SK-N-SH (cell line): ENCODE measurements around the gene CDC23. TPM values are rescaled to one million over a fixed set of nuclear protein-coding genes. Genes with fewer than 3 reads are reported as not detected.

ENCODE experiments used
- CTCF ChIA-PET: fragments of 300-600, 350-600 bp; formaldehyde crosslinking; extraction: SDS; loops from one replicate; lab custom pipeline; 2021; lab: Yijun Ruan, JAX
- POLR2A ChIA-PET: fragments of 350-600 bp; sonication (Branson Sonifier 250); formaldehyde crosslinking; extraction: SDS; loops from one replicate; lab custom pipeline; 2020; ENCODE audit warnings: antibody characterized with exemption, inconsistent platforms; lab: Yijun Ruan, JAX
- DNase-seq: peaks from one replicate; pipeline ENCODE4 v3.0.0; 2012
- H2AFZ ChIP-seq: fragments of 200-600 bp; sonication (generic); 2 replicates; pipeline ENCODE4 v1.8.1; 2016; ENCODE audit warnings: antibody characterized with exemption, mild to moderate bottlenecking, low read depth
- H3F3A ChIP-seq: fragments of 200-600 bp; sonication (generic); replicated peaks from 2 replicates; pipeline ENCODE3; 2016; ENCODE audit warnings: antibody characterized with exemption, mild to moderate bottlenecking; ENCODE audit not compliant: insufficient read depth
- H3K27ac ChIP-seq, 2 experiments: fragments of 200-500 bp in 1 of 2; fragments of 200-600 bp in 1 of 2; sonication (Bioruptor generic) in 1 of 2; sonication (generic), shearing (Covaris generic) in 1 of 2; 2 replicates each; pipeline versions ENCODE4 v1.5.1 to v1.6.1; 2014 to 2016; ENCODE audit warnings: low read depth in 2 of 2, inconsistent platforms in 1 of 2, low read length in 1 of 2, mild to moderate bottlenecking in 1 of 2, mixed read lengths in 1 of 2
- H3K27me3 ChIP-seq: fragments of 200-600 bp; sonication (generic), shearing (Covaris generic); 2 replicates; pipeline ENCODE4 v1.6.1; 2016; ENCODE audit warnings: mixed run types; ENCODE audit not compliant: insufficient read depth
- H3K36me3 ChIP-seq, 2 experiments: fragments of 200-500 bp in 1 of 2; fragments of 200-600 bp in 1 of 2; sonication (Bioruptor generic) in 1 of 2; sonication (generic) in 1 of 2; replicated peaks in 1 of 2; 2 replicates each; pipeline versions ENCODE3 to v1.5.1; 2014 to 2016; ENCODE audit warnings: low read length in 1 of 2, mild to moderate bottlenecking in 1 of 2; ENCODE audit not compliant: insufficient read depth in 2 of 2, control insufficient read depth in 1 of 2
- H3K4me1 ChIP-seq, 2 experiments: fragments of 200-500 bp in 1 of 2; fragments of 200-600 bp in 1 of 2; sonication (Bioruptor generic) in 1 of 2; sonication (generic), shearing (Covaris generic) in 1 of 2; 2 replicates each; pipeline versions ENCODE4 v1.5.1 to v1.6.1; 2014 to 2016; ENCODE audit warnings: low read depth in 1 of 2, low read length in 1 of 2, mixed run types in 1 of 2; ENCODE audit not compliant: insufficient read depth in 2 of 2, control insufficient read depth in 1 of 2
- H3K4me2 ChIP-seq: fragments of 200-600 bp; sonication (generic), shearing (Covaris generic); 2 replicates; pipeline ENCODE4 v1.6.1; 2017; ENCODE audit warnings: mixed run types
- H3K4me3 ChIP-seq, 2 experiments: fragments of 200-500 bp in 1 of 2; fragments of 200-600 bp in 1 of 2; sonication (Bioruptor generic) in 1 of 2; sonication (generic), shearing (Covaris generic) in 1 of 2; 2 replicates each; pipeline versions ENCODE4 v1.5.1 to v1.8.1; 2014 to 2016; ENCODE audit warnings: low read depth in 2 of 2, inconsistent platforms in 1 of 2, low read length in 1 of 2, mild to moderate bottlenecking in 1 of 2, mixed read lengths in 1 of 2, moderate library complexity in 1 of 2
- H3K79me2 ChIP-seq: fragments of 200-600 bp; sonication (generic); 2 replicates; pipeline ENCODE4 v1.8.1; 2017; ENCODE audit warnings: mild to moderate bottlenecking; ENCODE audit not compliant: insufficient read depth
- H3K9ac ChIP-seq: fragments of 200-600 bp; sonication (generic); 2 replicates; pipeline ENCODE4 v1.6.1; 2017; ENCODE audit warnings: mixed run types
- H3K9me2 ChIP-seq: fragments of 200-600 bp; sonication (generic); 2 replicates; pipeline ENCODE4 v1.6.1; 2017; ENCODE audit warnings: mixed run types
- H3K9me3 ChIP-seq: fragments of 200-600 bp; sonication (generic); 2 replicates; pipeline ENCODE4 v1.6.1; 2017; ENCODE audit warnings: mixed run types, mild to moderate bottlenecking, moderate library complexity
- H4K20me1 ChIP-seq: fragments of 200-600 bp; sonication (generic); 2 replicates; pipeline ENCODE4 v1.6.1; 2017; ENCODE audit warnings: mild to moderate bottlenecking, mixed run types; ENCODE audit not compliant: insufficient read depth
- CHD2 ChIP-seq: fragments of 150-350 bp; IDR thresholded peaks from 2 replicates; pipeline ENCODE4 v1.6.1; 2018; ENCODE audit warnings: low read length; ENCODE audit not compliant: partially characterized antibody
- EZH2phosphoT487 ChIP-seq: fragments of 200-600 bp; sonication (generic); IDR thresholded peaks from 2 replicates; pipeline ENCODE4 v1.6.1; 2017; ENCODE audit warnings: low read depth, mixed run types, mild to moderate bottlenecking, antibody characterized with exemption, moderate library complexity, borderline replicate concordance
- FOSL2 ChIP-seq: IDR thresholded peaks from 2 replicates; pipeline ENCODE4 v1.4.0; 2012; ENCODE audit warnings: low read depth, mild to moderate bottlenecking, moderate library complexity, borderline replicate concordance
- JUND ChIP-seq: IDR thresholded peaks from 2 replicates; pipeline ENCODE4 v1.4.0; 2012
- NFIC ChIP-seq: IDR thresholded peaks from 2 replicates; pipeline ENCODE4 v1.4.0; 2012; ENCODE audit warnings: borderline replicate concordance
- RFX5 ChIP-seq: IDR thresholded peaks from 2 replicates; pipeline ENCODE4 v1.6.1; 2012; ENCODE audit warnings: mild to moderate bottlenecking, improper control_type of control experiment, low read length
- RXRA ChIP-seq: IDR thresholded peaks from 2 replicates; pipeline ENCODE4 v1.4.0; 2012; ENCODE audit warnings: low read depth, mild to moderate bottlenecking, borderline replicate concordance
- SIN3A ChIP-seq: IDR thresholded peaks from 2 replicates; pipeline ENCODE4 v1.6.1; 2012; ENCODE audit warnings: low read depth, mild to moderate bottlenecking, low read length, moderate library complexity, borderline replicate concordance
- TAF1 ChIP-seq: IDR thresholded peaks from 2 replicates; pipeline ENCODE4 v1.6.1; 2012; ENCODE audit warnings: low read depth, mild to moderate bottlenecking, low read length, moderate library complexity, borderline replicate concordance
- TCF12 ChIP-seq: IDR thresholded peaks from 2 replicates; pipeline ENCODE4 v1.4.0; 2012
- YY1 ChIP-seq: IDR thresholded peaks from 2 replicates; pipeline ENCODE4 v1.4.0; 2012; ENCODE audit warnings: low read depth, mild to moderate bottlenecking
- WGBS: methylation state at CpG from one replicate; pipeline ENCODE4 v1.1.6; 2017; ENCODE audit warnings: low lambda C conversion rate; 5-methylcytosine and 5-hydroxymethylcytosine counted together
- polyA plus RNA-seq, 3 experiments: library from polyadenylated mRNA; depleted of rRNA; stranded (reverse); fragments of >200 nt; gene quantifications; 2 replicates each; pipeline ENCODE4 v1.2.3, GENCODE V29; 2012
- TF ChIP-seq, protein P1 (sequence below): fragments of 150-350 bp; IDR thresholded peaks from 2 replicates; pipeline ENCODE4 v1.6.1; 2016; ENCODE audit warnings: mild to moderate bottlenecking, low read depth, low read length
- TF ChIP-seq, protein P2 (sequence below): IDR thresholded peaks from 2 replicates; pipeline ENCODE4 v1.4.0; 2012; ENCODE audit warnings: low read depth, borderline replicate concordance

CDC23 gene
- polyA plus RNA-seq, 1 of the 3 experiments (the other 2 are of a cell fraction), result 20.2 TPM

DNA sequence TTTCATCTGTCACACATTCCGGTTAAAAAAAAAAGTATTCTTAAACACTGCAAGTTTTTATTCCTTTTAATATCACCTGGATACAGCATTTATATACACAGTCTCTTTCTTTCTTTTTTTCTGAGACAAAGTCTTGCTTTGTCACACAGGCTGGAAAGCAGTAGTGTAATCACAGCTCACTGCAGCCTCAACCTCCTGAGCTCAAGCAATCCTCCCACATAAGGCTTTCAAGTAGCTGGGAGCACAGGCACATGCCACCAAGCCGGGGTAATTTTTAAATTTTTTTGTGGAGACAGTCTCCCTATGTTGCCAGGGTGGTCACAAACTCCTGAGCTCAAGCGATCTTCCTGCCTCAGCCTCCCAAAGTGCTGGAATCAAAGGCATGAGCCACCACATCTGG is 20.3 kb downstream of the CDC23 start:
- H3K4me2 ChIP-seq, result no peak overlapping the region
- TF ChIP-seq SIN3A, result no peak
- TF ChIP-seq, protein P1, sequence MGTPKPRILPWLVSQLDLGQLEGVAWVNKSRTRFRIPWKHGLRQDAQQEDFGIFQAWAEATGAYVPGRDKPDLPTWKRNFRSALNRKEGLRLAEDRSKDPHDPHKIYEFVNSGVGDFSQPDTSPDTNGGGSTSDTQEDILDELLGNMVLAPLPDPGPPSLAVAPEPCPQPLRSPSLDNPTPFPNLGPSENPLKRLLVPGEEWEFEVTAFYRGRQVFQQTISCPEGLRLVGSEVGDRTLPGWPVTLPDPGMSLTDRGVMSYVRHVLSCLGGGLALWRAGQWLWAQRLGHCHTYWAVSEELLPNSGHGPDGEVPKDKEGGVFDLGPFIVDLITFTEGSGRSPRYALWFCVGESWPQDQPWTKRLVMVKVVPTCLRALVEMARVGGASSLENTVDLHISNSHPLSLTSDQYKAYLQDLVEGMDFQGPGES, result no peak
- no peak for TF ChIP-seq RFX5
- TF ChIP-seq, protein P2, sequence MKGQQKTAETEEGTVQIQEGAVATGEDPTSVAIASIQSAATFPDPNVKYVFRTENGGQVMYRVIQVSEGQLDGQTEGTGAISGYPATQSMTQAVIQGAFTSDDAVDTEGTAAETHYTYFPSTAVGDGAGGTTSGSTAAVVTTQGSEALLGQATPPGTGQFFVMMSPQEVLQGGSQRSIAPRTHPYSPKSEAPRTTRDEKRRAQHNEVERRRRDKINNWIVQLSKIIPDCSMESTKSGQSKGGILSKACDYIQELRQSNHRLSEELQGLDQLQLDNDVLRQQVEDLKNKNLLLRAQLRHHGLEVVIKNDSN, result no peak
- TF ChIP-seq FOSL2, result no peak
- TF ChIP-seq EZH2phosphoT487, result no peak
- no peak for TF ChIP-seq NFIC
- no peak for TF ChIP-seq TAF1
- no peak for TF ChIP-seq RXRA
- TF ChIP-seq CHD2, result no peak
- no peak for TF ChIP-seq JUND
- no peak for TF ChIP-seq TCF12
- TF ChIP-seq, all 33 proteins: peak for 0
- Histone ChIP-seq H4K20me1 (no peaks in the 10 kb centered on the region), H3K4me1 (no peaks in the 10 kb centered on the region), H3K27ac (no peak overlapping the region), H3K9me2 (no peaks in the 10 kb centered on the region), H3K36me3 (peaks cover 48 to 61% of the 10 kb centered on the region in 2 experiments), H3K9ac (no peak overlapping the region), H2AFZ (no peak overlapping the region), H3K79me2 (no peaks in the 10 kb centered on the region), H3F3A (no peaks in the 10 kb centered on the region), H3K4me3 (no peak overlapping the region), H3K9me3 (no peaks in the 10 kb centered on the region), H3K27me3 (no peaks in the 10 kb centered on the region)
- no peak for DNase-seq
- 91% methylated on average over 3 of the region's 3 CpGs for WGBS
- CTCF ChIA-PET, result no interaction called here
- POLR2A ChIA-PET, result no interaction called here

DNA sequence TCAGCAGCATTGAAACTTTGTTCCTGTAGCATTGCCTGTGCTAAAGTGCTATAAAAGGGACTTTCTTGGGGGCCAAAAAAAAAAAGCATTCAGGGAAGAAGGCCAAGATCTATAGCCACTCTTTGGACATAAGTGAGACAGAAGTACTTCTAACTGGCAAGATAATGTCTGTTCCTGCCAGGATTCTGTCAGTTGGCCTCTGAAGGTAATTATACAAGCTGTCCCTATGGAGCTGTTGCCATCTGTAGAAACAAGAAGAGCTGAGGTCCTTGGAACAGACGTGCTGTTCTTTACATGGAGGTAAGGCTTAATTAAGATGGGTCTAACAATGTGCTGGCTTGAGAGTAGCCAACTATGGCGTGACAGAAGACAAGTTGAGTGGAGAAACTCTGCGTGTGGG is 24.5 kb downstream of the CDC23 start:
- no peak overlapping the region for H2AFZ ChIP-seq
- CTCF ChIA-PET, result interaction anchor here (0.7 to 1.4 kb wide), 6 partner anchors 8 to 261 kb away, joined by 3 to 4 read pairs (median 4); partner anchors contain the start of genes BRD8 and KIF20A

More for the DNA sequence above, 24.5 kb downstream of the CDC23 start:
- no peak overlapping the region for H3K4me2 ChIP-seq
- peaks cover 73 to 80% of the 10 kb centered on the region in 2 experiments for H3K36me3 ChIP-seq
- H3K27ac ChIP-seq, result no peak overlapping the region
- H3F3A ChIP-seq, result peaks cover 6% of the 10 kb centered on the region
- no peaks in the 10 kb centered on the region for H3K4me1 ChIP-seq
- TF ChIP-seq SIN3A (no peak), YY1 (no peak)
- TF ChIP-seq, all 33 proteins: peak for 0
- Histone ChIP-seq H4K20me1 (no peaks in the 10 kb centered on the region), H3K27me3 (no peaks in the 10 kb centered on the region), H3K9ac (no peak overlapping the region), H3K9me2 (no peaks in the 10 kb centered on the region), H3K4me3 (no peak overlapping the region), H3K79me2 (no peaks in the 10 kb centered on the region), H3K9me3 (no peaks in the 10 kb centered on the region)
- POLR2A ChIA-PET, result no interaction called here
- DNase-seq, result no peak
- WGBS, result 93% methylated on average over 3 of the region's 3 CpGs
